HepG2 (cell line): Measurements from ENCODE around the gene ATPAF1. TPM values are rescaled to one million over a fixed set of nuclear protein-coding genes. Genes with fewer than 3 reads are reported as not detected.
"Not testable (repeated sequence)": the region's sequence is repeated elsewhere in the genome, so short reads cannot be mapped to it uniquely, and the experiment has no call there.

Experiments
- ATAC-seq: fragments of 200-7000 bp; cut with Tn5 transposase; 3 replicates; pipeline ENCODE4 v1.9.1; 2020; ENCODE audit warnings: mild to moderate bottlenecking, moderate library complexity
- BruUV-seq: library from RNA; stranded (reverse); fragments of 400-500 nt; replicated peaks from 2 replicates; lab custom pipeline; 2021; lab: Mats Ljungman, UMichigan
- CTCF ChIA-PET: fragments of 300-600 bp; formaldehyde crosslinking; extraction: SDS; loops from one replicate; lab custom pipeline; 2021; ENCODE audit warnings: low total read pairs, inconsistent platforms, low intra/inter-chr PET ratio; lab: Yijun Ruan, JAX
- POLR2A ChIA-PET: fragments of 350-600 bp; sonication (Branson Sonifier 250); formaldehyde crosslinking; loops from one replicate; lab custom pipeline; 2020; ENCODE audit warnings: antibody characterized with exemption, inconsistent platforms; lab: Yijun Ruan, JAX
- DNase-seq: peaks from one replicate; pipeline ENCODE4 v3.0.0-alpha.2; 2015; ENCODE audit warnings: low spot score
- FAIRE-seq: peaks from 3 replicates; lab custom pipeline; 2011; peaks lifted over from hg19 to GRCh38; lab: Jason Lieb, UNC
- H2AFZ ChIP-seq: one replicate; pipeline ENCODE4 v1.6.1; 2011; ENCODE audit warnings: low read length, inconsistent platforms
- H3K27ac ChIP-seq: fragments of 300-600 bp; 3 replicates; pipeline ENCODE4 v1.8.0; 2011; ENCODE audit warnings: mixed run types, mild to moderate bottlenecking, mixed read lengths, low read length, inconsistent platforms; ENCODE audit not compliant: insufficient read depth; ENCODE audit errors: extremely low read length
- H3K27me3 ChIP-seq, 2 experiments: fragments of 200-600 bp in 1 of 2; 2 replicates in 1 of 2; 3 replicates in 1 of 2; pipeline versions ENCODE4 v1.6.0 to v1.8.0; 2011; ENCODE audit warnings: low read length in 2 of 2, mild to moderate bottlenecking in 2 of 2, moderate library complexity in 2 of 2, inconsistent platforms in 1 of 2; ENCODE audit not compliant: insufficient read depth in 2 of 2, control insufficient read depth in 1 of 2
- H3K36me3 ChIP-seq, 2 experiments: fragments of 200-600 bp in 1 of 2; replicated peaks in 1 of 2; 2 replicates in 1 of 2; 3 replicates in 1 of 2; pipeline versions ENCODE4 v1.5.1 to v1.8.0; 2011; ENCODE audit warnings: low read length in 2 of 2, inconsistent platforms in 1 of 2; ENCODE audit not compliant: insufficient read depth in 2 of 2, control insufficient read depth in 1 of 2
- H3K4me1 ChIP-seq: 2 replicates; pipeline ENCODE4 v1.5.1; 2012; ENCODE audit warnings: low read length, inconsistent platforms; ENCODE audit not compliant: insufficient read depth
- H3K4me2 ChIP-seq: 2 replicates; pipeline ENCODE4 v1.6.0; 2011; ENCODE audit warnings: low read depth, low read length, inconsistent platforms
- H3K4me3 ChIP-seq, 3 experiments: fragments of 200-600 bp in 1 of 3; sonication (generic), shearing (Covaris generic) in 1 of 3; replicated peaks in 1 of 3; 2 replicates each; pipeline ENCODE4 v1.5.1; 2011 to 2016; ENCODE audit warnings: low read length in 3 of 3, inconsistent platforms in 2 of 3, low read depth in 2 of 3, mild to moderate bottlenecking in 2 of 3, control low read depth in 1 of 3, mixed read lengths in 1 of 3; ENCODE audit not compliant: insufficient read depth in 1 of 3
- H3K79me2 ChIP-seq: one replicate; pipeline ENCODE4 v1.6.1; 2011; ENCODE audit warnings: low read length, inconsistent platforms; ENCODE audit not compliant: insufficient read depth
- H3K9ac ChIP-seq: 2 replicates; pipeline ENCODE4 v1.6.0; 2011; ENCODE audit warnings: mild to moderate bottlenecking, low read depth, low read length, inconsistent platforms; ENCODE audit not compliant: insufficient read depth
- H3K9me3 ChIP-seq: 2 replicates; pipeline ENCODE4 v1.5.1; 2012; ENCODE audit warnings: mild to moderate bottlenecking, low read length
- H4K20me1 ChIP-seq: 2 replicates; pipeline ENCODE4 v1.6.0; 2011; ENCODE audit warnings: inconsistent platforms, mild to moderate bottlenecking, low read length, moderate library complexity; ENCODE audit not compliant: insufficient read depth
- CHD4 ChIP-seq: fragments of 200-600 bp; sonication (generic); IDR thresholded peaks from 2 replicates; pipeline ENCODE4 v1.7.0; 2017; ENCODE audit warnings: mild to moderate bottlenecking, low read length, borderline replicate concordance
- WGBS: methylation state at CpG from one replicate; pipeline ENCODE4 v1.1.6; 2017; ENCODE audit warnings: low lambda C conversion rate; 5-methylcytosine and 5-hydroxymethylcytosine counted together
- in situ Hi-C: cut with HindIII; loops from 2 replicates; pipeline ENCODE4 v1.10.0; 2017; ENCODE audit warnings: low pct_unique_long_range_greater_than_20kb; ENCODE audit not compliant: extremely low pct_ligation_motif_present
- intact Hi-C: fragments of 100-400 bp; cut with micrococcal nuclease; formaldehyde crosslinking; loops from one replicate; pipeline ENCODE4 v1.10.0; 2022; ENCODE audit not compliant: unreplicated experiment
- polyA plus RNA-seq, 8 experiments: library from polyadenylated mRNA; depleted of rRNA in 3 of 8; stranded (reverse) in 7 of 8; unstranded in 1 of 8; fragments of >200 nt; fragmentation: Illumina TruSeq in 4 of 8; extraction: Trizol in 4 of 8; gene quantifications; 2 replicates each; pipeline versions ENCODE4 v1.2.1 to v1.2.3, GENCODE V29; 2011 to 2016; ENCODE audit warnings: low read depth in 4 of 8, missing spikeins in 1 of 8, mixed read lengths in 1 of 8; ENCODE audit not compliant: insufficient read depth in 1 of 8
- total RNA-seq, 5 experiments: library from RNA; depleted of rRNA; stranded (reverse); fragments of >200 nt; fragmentation: Illumina TruSeq; extraction: Trizol; gene quantifications; 2 replicates each; pipeline ENCODE4 v1.2.3, GENCODE V29; 2016; ENCODE audit warnings: low read depth in 1 of 5

Gene ATPAF1
- total and polyA plus RNA-seq, 2 of the 13 experiments (the other 11 are each of a cell fraction or from before 2014, with no cell fraction given), result 66.6 to 76.7 TPM

DNA sequence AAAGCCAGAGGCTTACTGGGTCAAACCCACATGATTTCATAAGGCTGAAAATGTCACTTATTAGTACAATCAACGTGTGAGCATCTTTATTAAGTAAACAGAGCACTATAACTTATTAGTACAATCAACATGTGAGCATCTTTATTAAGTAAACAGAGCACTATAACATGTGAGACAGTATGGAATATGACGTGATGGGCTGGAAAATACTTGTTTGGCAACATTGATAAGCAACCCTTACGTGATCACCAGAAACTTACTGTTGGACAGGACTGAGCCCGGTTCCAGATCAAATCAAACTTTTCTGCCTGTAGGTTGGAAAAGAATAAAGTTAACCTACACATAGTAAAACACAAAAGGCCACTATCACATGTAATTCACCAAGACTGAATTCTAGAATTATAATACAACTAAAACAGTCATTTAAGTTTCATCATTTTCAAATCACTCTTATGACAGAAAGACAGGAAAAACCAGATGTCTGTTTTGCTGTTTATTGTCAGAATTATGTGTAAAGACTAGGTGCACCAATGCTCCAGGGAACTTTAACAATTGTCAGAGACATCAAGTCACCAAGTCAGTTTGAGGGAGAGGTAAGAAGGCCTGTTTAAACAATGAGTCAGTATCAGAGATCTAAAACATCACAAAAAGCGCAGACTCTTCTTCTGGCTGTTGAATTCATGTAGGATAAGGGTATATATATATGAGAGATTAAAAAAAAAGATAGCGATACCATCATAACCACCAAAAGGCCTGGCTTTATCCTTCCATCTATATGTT lies 15.7 kb downstream of the ATPAF1 start:
- 65% methylated on average over 6 of the region's 6 CpGs for WGBS
- no peaks in the 10 kb centered on the region for H3K4me1 ChIP-seq
- H3K27me3 ChIP-seq, result no peaks in the 10 kb centered on the region; a peak in 1 of 5 replicates
- H3K79me2 ChIP-seq, result no peaks in the 10 kb centered on the region
- H3K9ac ChIP-seq, result no peak overlapping the region
- in situ Hi-C loops, result no loop called here
- no peaks in the 10 kb centered on the region for H4K20me1 ChIP-seq
- CTCF ChIA-PET, result no interaction called here
- no peak overlapping the region for H3K4me2 ChIP-seq
- H3K4me3 ChIP-seq, result no peak overlapping the region
- no peak for FAIRE-seq
- no TSS peak for BruUV-seq
- TF ChIP-seq CHD4, result no peak
- TF ChIP-seq, all 625 proteins: peak for 0
- POLR2A ChIA-PET, result no interaction called here
- H3K9me3 ChIP-seq, result no peaks in the 10 kb centered on the region; the same call in 1 of the 2 replicates
- no peak overlapping the region for H3K27ac ChIP-seq
- intact Hi-C loops, result no loop called here
- DNase-seq (no peak), ATAC-seq (no peak)
- H3K36me3 ChIP-seq, result peaks cover 6 to 37% of the 10 kb centered on the region in 2 experiments; a peak in 4 of 5 replicates
- no peak overlapping the region for H2AFZ ChIP-seq

GRCh38 chr1:46651152-46651551 lies 17.0 kb downstream of the ATPAF1 start:
- CTCF ChIA-PET, H3K27ac ChIP-seq, POLR2A ChIA-PET, BruUV-seq, H3K4me1 ChIP-seq, H3K9ac ChIP-seq, H3K4me2 ChIP-seq, intact Hi-C loops, ATAC-seq, H3K79me2 ChIP-seq, H3K9me3 ChIP-seq, H4K20me1 ChIP-seq, H2AFZ ChIP-seq, H3K27me3 ChIP-seq, FAIRE-seq, in situ Hi-C loops, H3K4me3 ChIP-seq, DNase-seq: not testable (repeated sequence)
- 92% methylated on average over 3 of the region's 3 CpGs for WGBS
- H3K36me3 ChIP-seq, result peaks cover 6 to 40% of the 10 kb centered on the region in 2 experiments
